K562 (cell line): ENCODE results near the gene CNPPD1.
A peak's percentile ranks its signal among the peaks of the same experiment; 100 is the strongest.

Experiments used
- EP300 ChIP-seq: IDR thresholded peaks from 2 replicates; pipeline ENCODE4 v1.6.1; 2012; ENCODE audit warnings: low read length, improper control_type of control experiment
- EZH2 ChIP-seq: IDR thresholded peaks from 2 replicates; pipeline ENCODE4 v1.6.1; 2012; ENCODE audit warnings: low read depth, mild to moderate bottlenecking, inconsistent platforms, low read length, borderline replicate concordance
- FOXP1 ChIP-seq: sonication (generic); formaldehyde crosslinking; IDR thresholded peaks from 2 replicates; pipeline ENCODE4 v1.8.0; 2022; ENCODE audit warnings: mild to moderate bottlenecking, missing genetic modification reagents
- MCM5 ChIP-seq: fragments of 450-650 bp; IDR thresholded peaks from 2 replicates; pipeline ENCODE4 v1.6.1; 2016; ENCODE audit warnings: low read depth
- NCOA2 ChIP-seq, 2 experiments: fragments of 450-650 bp; IDR thresholded peaks; 2 replicates each; pipeline ENCODE4 v1.6.1; 2018; ENCODE audit warnings: mild to moderate bottlenecking in 2 of 2, moderate library complexity in 1 of 2; ENCODE audit not compliant: partially characterized antibody in 2 of 2
- NONO ChIP-seq, 2 experiments: fragments of 200-400 bp in 1 of 2; fragments of 450-650 bp in 1 of 2; formaldehyde crosslinking in 1 of 2; IDR thresholded peaks; 2 replicates each; pipeline ENCODE4 v1.6.1; 2017; ENCODE audit warnings: low read depth in 2 of 2, mild to moderate bottlenecking in 2 of 2, moderate library complexity in 2 of 2, low read length in 1 of 2
- RAD21 ChIP-seq, 2 experiments: fragments of 250-450 bp in 1 of 2; fragments of 450-650 bp in 1 of 2; sonication (Bioruptor Pico) in 1 of 2; formaldehyde crosslinking in 1 of 2; IDR thresholded peaks in 1 of 2; conservative IDR thresholded peaks in 1 of 2; 2 replicates each; pipeline versions ENCODE4 v1.4.0 to v1.8.0; 2020 to 2022; ENCODE audit warnings: mild to moderate bottlenecking in 2 of 2, moderate library complexity in 1 of 2
- TEAD4 ChIP-seq, 2 experiments: sonication (generic) in 1 of 2; formaldehyde crosslinking in 1 of 2; IDR thresholded peaks; 2 replicates each; pipeline versions ENCODE4 v1.6.1 to v1.8.0; 2012 to 2022; ENCODE audit warnings: borderline replicate concordance in 1 of 2, inconsistent platforms in 1 of 2, low read length in 1 of 2, mild to moderate bottlenecking in 1 of 2, missing genetic modification reagents in 1 of 2
- ZNF121 ChIP-seq: sonication (generic); formaldehyde crosslinking; conservative IDR thresholded peaks from 2 replicates; pipeline ENCODE4 v1.8.0; 2022; ENCODE audit warnings: missing genetic modification reagents
- ZNF431 ChIP-seq: sonication (generic); formaldehyde crosslinking; IDR thresholded peaks from 2 replicates; pipeline ENCODE4 v1.8.0; 2022; ENCODE audit warnings: mild to moderate bottlenecking, missing genetic modification reagents
- TF ChIP-seq, protein P1 (sequence below): sonication (generic); formaldehyde crosslinking; IDR thresholded peaks from 2 replicates; pipeline ENCODE4 v1.9.0; 2022; ENCODE audit warnings: mild to moderate bottlenecking, missing genetic modification reagents
- TF ChIP-seq, protein P2 (sequence below), 3 experiments: IDR thresholded peaks in 2 of 3; conservative IDR thresholded peaks in 1 of 3; 2 replicates each; pipeline ENCODE4 v1.5.1; 2011 to 2012; ENCODE audit warnings: low read length in 3 of 3, mild to moderate bottlenecking in 3 of 3, control low read depth in 2 of 3, improper control_type of control experiment in 1 of 3, inconsistent platforms in 1 of 3, low read depth in 1 of 3, mixed read lengths in 1 of 3, moderate library complexity in 1 of 3; ENCODE audit not compliant: insufficient read depth in 2 of 3

DNA sequence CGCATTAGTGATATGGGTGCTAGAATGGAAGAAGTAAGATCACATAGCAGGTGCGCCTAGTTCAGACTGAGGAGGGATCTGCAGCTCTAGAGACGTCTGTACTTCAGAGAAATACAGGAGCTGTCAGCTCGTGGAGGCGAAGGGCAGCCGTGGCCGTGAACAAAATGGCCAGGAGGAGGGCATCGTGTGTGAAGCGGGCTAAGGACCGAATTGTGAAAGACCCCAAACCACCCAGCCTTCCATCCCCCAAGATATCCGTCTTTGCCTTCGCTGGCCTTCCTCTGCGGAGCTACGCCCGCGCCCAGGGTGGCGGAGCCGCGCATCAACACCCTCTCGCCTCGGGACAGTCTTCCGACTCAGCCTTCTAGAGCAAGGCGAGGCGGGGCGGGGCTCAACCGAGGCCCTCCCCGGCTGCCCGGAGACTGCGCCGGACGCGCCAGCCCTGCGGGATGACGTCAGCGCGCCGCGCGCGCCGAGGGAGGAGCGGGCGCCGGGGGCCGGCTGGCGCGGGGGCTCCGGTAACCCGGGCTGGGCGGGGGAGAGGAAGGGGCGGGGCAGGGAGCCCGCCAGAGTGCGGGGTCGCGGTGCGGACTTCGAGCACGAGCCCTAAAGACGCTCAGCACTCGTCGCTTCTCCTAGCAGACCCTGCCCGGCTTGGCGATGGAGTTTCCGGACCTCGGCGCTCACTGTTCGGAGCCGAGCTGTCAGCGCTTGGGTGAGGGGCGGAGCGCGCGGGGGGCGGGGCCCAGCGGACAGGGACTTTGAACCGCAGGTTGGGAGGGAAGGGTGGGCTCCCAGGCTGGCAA lies 29.8 kb upstream of the CNPPD1 start, which contains the start of gene ZFAND2B:
- TF ChIP-seq, protein P1, sequence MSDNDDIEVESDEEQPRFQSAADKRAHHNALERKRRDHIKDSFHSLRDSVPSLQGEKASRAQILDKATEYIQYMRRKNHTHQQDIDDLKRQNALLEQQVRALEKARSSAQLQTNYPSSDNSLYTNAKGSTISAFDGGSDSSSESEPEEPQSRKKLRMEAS (CRISPR knock-in tag) = 0 out of 2 replicates have a peak, but pooled peaks have one; percentile 46
- no peak for TF ChIP-seq MCM5
- no peak for TF ChIP-seq EZH2
- no peak for TF ChIP-seq TEAD4 (IDR thresholded peaks at IDR 0.05; ENCODE audit: low read length)
- no peak for TF ChIP-seq TEAD4 (CRISPR knock-in tag; IDR thresholded peaks at IDR 0.05; ENCODE audit: borderline replicate concordance)
- TF ChIP-seq ZNF431 (CRISPR knock-in tag) = no peak
- no peak for TF ChIP-seq NCOA2 (IDR thresholded peaks at IDR 0.05; ENCODE audit: partially characterized antibody in 2 of 2)
- no peak for TF ChIP-seq RAD21 (CRISPR knock-in tag; conservative IDR thresholded peaks at IDR 0.05 in 1 of 2, IDR thresholded peaks at IDR 0.05 in 1 of 2)
- TF ChIP-seq, protein P2, sequence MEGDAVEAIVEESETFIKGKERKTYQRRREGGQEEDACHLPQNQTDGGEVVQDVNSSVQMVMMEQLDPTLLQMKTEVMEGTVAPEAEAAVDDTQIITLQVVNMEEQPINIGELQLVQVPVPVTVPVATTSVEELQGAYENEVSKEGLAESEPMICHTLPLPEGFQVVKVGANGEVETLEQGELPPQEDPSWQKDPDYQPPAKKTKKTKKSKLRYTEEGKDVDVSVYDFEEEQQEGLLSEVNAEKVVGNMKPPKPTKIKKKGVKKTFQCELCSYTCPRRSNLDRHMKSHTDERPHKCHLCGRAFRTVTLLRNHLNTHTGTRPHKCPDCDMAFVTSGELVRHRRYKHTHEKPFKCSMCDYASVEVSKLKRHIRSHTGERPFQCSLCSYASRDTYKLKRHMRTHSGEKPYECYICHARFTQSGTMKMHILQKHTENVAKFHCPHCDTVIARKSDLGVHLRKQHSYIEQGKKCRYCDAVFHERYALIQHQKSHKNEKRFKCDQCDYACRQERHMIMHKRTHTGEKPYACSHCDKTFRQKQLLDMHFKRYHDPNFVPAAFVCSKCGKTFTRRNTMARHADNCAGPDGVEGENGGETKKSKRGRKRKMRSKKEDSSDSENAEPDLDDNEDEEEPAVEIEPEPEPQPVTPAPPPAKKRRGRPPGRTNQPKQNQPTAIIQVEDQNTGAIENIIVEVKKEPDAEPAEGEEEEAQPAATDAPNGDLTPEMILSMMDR (IDR thresholded peaks at IDR 0.05 in 2 of 3, conservative IDR thresholded peaks at IDR 0.05 in 1 of 3; ENCODE audit: insufficient read depth in 2 of 3, low read depth in 1 of 3, low read length in 3 of 3) = no peak
- TF ChIP-seq NONO (IDR thresholded peaks at IDR 0.05; ENCODE audit: low read depth in 2 of 2, low read length in 1 of 2) = no peak; a peak in 1 of 4 replicates
- no peak for TF ChIP-seq EP300
- TF ChIP-seq FOXP1 (CRISPR knock-in tag) = no peak
- TF ChIP-seq ZNF121 (CRISPR knock-in tag) = no peak
